Caco-2 (cell line): ENCODE measurements around the gene BATF3. TPM values are rescaled to one million over a fixed set of nuclear protein-coding genes. Genes with fewer than 3 reads are reported as not detected.

Experiments used
- BruUV-seq: library from RNA; stranded (reverse); fragments of 400-500 nt; replicated peaks from 2 replicates; lab custom pipeline; 2021; lab: Mats Ljungman, UMichigan
- CTCF ChIA-PET: fragments of 300-600 bp; sonication (Branson Sonifier 250); formaldehyde crosslinking; loops from one replicate; lab custom pipeline; 2022; ENCODE audit warnings: antibody characterized with exemption; lab: Charles Lee
- POLR2A ChIA-PET: fragments of 300-600 bp; sonication (Branson Sonifier 250); formaldehyde crosslinking; loops from one replicate; lab custom pipeline; 2022; ENCODE audit warnings: antibody characterized with exemption; lab: Charles Lee
- DNase-seq, 2 experiments: peaks; one replicate each; pipeline versions ENCODE4 v3.0.0 to v3.0.0-alpha.2; 2020 to 2022
- H3K27me3 ChIP-seq: replicated peaks from 2 replicates; pipeline ENCODE4 v1.6.0; 2011; ENCODE audit warnings: low read length; ENCODE audit not compliant: control insufficient read depth, insufficient read depth
- H3K36me3 ChIP-seq: 2 replicates; pipeline ENCODE4 v1.5.1; 2011; ENCODE audit warnings: low read length; ENCODE audit not compliant: control insufficient read depth, insufficient read depth
- H3K4me1 ChIP-seq: fragments of 250-450 bp; sonication (Bioruptor Pico); 2 replicates; pipeline ENCODE4 v1.5.1; 2020; ENCODE audit warnings: mild to moderate bottlenecking
- H3K4me3 ChIP-seq: 2 replicates; pipeline ENCODE4 v1.5.1; 2011; ENCODE audit warnings: low read depth, mild to moderate bottlenecking, control low read depth, low read length
- H3K9me3 ChIP-seq: fragments of 250-450 bp; sonication (Bioruptor Pico); 2 replicates; pipeline ENCODE4 v1.5.1; 2020; ENCODE audit warnings: mild to moderate bottlenecking, moderate library complexity
- H3K27ac Mint-ChIP-seq: one replicate; pipeline ENCODE4 v1.8.0; 2022; ENCODE audit warnings: mixed read lengths; ENCODE audit not compliant: unreplicated experiment
- H3K27me3 Mint-ChIP-seq: one replicate; pipeline ENCODE4 v1.8.0; 2022; ENCODE audit warnings: mixed read lengths; ENCODE audit not compliant: insufficient read depth, unreplicated experiment
- H3K36me3 Mint-ChIP-seq: one replicate; pipeline ENCODE4 v1.8.0; 2022; ENCODE audit warnings: mild to moderate bottlenecking, mixed read lengths; ENCODE audit not compliant: insufficient read depth, unreplicated experiment
- H3K4me1 Mint-ChIP-seq: one replicate; pipeline ENCODE4 v1.8.0; 2022; ENCODE audit warnings: low read depth, mixed read lengths; ENCODE audit not compliant: unreplicated experiment
- H3K4me3 Mint-ChIP-seq: one replicate; pipeline ENCODE4 v1.8.0; 2022; ENCODE audit warnings: mild to moderate bottlenecking, moderate library complexity, mixed read lengths; ENCODE audit not compliant: unreplicated experiment
- H3K9me3 Mint-ChIP-seq: one replicate; pipeline ENCODE4 v1.8.0; 2022; ENCODE audit warnings: mixed read lengths; ENCODE audit not compliant: unreplicated experiment
- intact Hi-C: fragments of 100-400 bp; cut with micrococcal nuclease; formaldehyde crosslinking; loops from one replicate; pipeline ENCODE4 v1.10.0; 2022; ENCODE audit not compliant: unreplicated experiment
- total RNA-seq: library from RNA; stranded (reverse); gene quantifications from 2 replicates; pipeline ENCODE4 v1.2.3, GENCODE V29; 2022
- TF ChIP-seq, protein P1 (sequence below), 2 experiments: fragments of 200-600 bp in 1 of 2; IDR thresholded peaks; 1 replicate in 1 of 2; 2 replicates in 1 of 2; pipeline versions ENCODE4 v1.5.1 to v1.8.0; 2011 to 2022; ENCODE audit warnings: antibody characterized with exemption in 1 of 2, control low read depth in 1 of 2, inconsistent platforms in 1 of 2, low read depth in 1 of 2, low read length in 1 of 2, mild to moderate bottlenecking in 1 of 2, moderate library complexity in 1 of 2; ENCODE audit not compliant: insufficient read depth in 1 of 2, severe bottlenecking in 1 of 2, unreplicated experiment in 1 of 2

Gene BATF3
- total RNA-seq, 1 experiment from 2014 or later = 0.23 TPM

DNA sequence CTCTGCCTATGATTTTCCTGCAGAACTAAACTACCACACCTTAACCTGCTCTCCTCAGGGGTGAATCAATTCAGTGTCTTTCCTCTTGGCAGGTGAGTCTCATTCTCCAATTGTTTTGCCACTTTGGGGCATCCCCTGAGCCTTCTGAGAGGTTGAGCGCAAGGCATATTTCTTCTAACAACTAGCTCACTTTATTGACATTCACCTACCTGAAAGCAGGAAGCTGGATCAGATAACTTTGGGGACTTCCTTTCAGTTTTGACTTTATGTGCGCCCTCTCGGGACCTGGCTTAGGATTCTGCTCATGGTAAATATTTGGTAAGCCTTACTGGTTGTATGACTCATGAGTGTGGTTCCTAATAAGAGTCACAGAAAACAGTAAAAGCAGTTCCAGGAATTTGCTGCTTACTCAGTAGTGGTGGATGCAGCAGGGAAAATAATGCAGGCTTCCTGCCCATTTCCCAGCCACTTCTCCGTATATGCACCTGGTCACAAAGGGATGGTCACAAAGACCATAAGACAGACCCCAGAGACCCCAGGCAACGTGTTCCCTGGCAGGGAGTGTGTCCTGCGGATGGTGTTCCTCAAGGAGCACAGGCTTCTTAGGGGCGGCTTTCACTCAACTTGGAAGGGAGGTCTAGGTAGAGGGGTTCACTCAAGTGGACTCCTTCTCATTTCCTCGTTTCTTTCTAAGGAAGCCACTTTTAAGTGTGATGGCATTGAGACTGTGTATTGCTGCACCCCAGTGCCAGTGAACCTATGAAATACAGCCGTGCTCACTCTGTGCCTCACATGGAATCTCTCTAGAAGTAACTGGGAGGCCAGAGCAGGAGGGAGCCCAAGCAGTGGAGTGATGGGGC lies 22.0 kb upstream of the BATF3 start:
- H3K4me1 Mint-ChIP-seq = peaks cover 15% of the 10 kb centered on the region
- DNase-seq = peak; percentile 45 to 60
- H3K27me3 Mint-ChIP-seq = peaks cover 10% of the 10 kb centered on the region
- intact Hi-C loops = no loop called here
- H3K27ac Mint-ChIP-seq = peak overlapping the region; percentile 22
- ChIA-PET CTCF (interaction anchor here (0.6 to 1.2 kb wide), 4 partner anchors 28 to 137 kb away, joined by 3 to 7 read pairs (median 4); partner anchors contain the start of genes ATF3 and FLVCR1), POLR2A (interaction anchor here (0.6 kb wide), 1 partner anchor 45 kb away, joined by 3 read pairs; no protein-coding TSS in a partner anchor)
- TF ChIP-seq, protein P1, sequence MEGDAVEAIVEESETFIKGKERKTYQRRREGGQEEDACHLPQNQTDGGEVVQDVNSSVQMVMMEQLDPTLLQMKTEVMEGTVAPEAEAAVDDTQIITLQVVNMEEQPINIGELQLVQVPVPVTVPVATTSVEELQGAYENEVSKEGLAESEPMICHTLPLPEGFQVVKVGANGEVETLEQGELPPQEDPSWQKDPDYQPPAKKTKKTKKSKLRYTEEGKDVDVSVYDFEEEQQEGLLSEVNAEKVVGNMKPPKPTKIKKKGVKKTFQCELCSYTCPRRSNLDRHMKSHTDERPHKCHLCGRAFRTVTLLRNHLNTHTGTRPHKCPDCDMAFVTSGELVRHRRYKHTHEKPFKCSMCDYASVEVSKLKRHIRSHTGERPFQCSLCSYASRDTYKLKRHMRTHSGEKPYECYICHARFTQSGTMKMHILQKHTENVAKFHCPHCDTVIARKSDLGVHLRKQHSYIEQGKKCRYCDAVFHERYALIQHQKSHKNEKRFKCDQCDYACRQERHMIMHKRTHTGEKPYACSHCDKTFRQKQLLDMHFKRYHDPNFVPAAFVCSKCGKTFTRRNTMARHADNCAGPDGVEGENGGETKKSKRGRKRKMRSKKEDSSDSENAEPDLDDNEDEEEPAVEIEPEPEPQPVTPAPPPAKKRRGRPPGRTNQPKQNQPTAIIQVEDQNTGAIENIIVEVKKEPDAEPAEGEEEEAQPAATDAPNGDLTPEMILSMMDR (IDR thresholded peaks at IDR 0.05; ENCODE audit: insufficient read depth in 1 of 2, low read depth in 1 of 2, low read length in 1 of 2, severe bottlenecking in 1 of 2, unreplicated experiment in 1 of 2) = no peak
- Histone ChIP-seq H3K9me3 (no peaks in the 10 kb centered on the region), H3K36me3 (no peaks in the 10 kb centered on the region), H3K4me1 (peaks cover 15% of the 10 kb centered on the region), H3K27me3 (no peaks in the 10 kb centered on the region), H3K4me3 (no peak overlapping the region)
- peaks cover 12% of the 10 kb centered on the region for H3K36me3 Mint-ChIP-seq
- BruUV-seq = no TSS peak
- peaks cover 7% of the 10 kb centered on the region for H3K9me3 Mint-ChIP-seq
- H3K4me3 Mint-ChIP-seq = peak overlapping the region; percentile 33

DNA sequence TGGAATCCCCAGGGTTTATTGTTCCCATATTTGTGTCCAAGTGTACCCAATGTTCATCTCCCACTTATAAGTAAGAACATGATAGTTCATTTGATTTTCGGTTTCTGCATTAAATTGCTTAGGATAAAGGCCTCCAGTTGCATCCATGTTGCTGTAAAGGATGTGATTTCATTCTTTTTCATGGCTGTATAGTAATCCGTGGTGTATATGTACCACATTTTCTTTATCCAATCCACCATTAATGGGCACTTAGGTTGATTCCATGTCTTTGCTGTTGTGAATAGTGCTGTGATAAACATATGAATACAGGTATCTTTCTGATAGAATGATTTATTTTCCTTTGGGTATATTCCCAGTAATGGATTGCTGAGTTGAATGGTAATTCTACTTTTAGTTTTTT lies 20.0 kb upstream of the BATF3 start:
- intact Hi-C loops = no loop called here
- Mint-ChIP-seq H3K4me1 (peaks cover 8% of the 10 kb centered on the region), H3K9me3 (peaks cover 7% of the 10 kb centered on the region), H3K27me3 (peaks cover 18% of the 10 kb centered on the region), H3K4me3 (no peak overlapping the region), H3K36me3 (peaks cover 12% of the 10 kb centered on the region), H3K27ac (no peak overlapping the region)
- Histone ChIP-seq H3K36me3 (no peaks in the 10 kb centered on the region), H3K4me3 (no peak overlapping the region), H3K27me3 (no peaks in the 10 kb centered on the region), H3K4me1 (peaks cover 15% of the 10 kb centered on the region), H3K9me3 (no peaks in the 10 kb centered on the region)
- CTCF ChIA-PET = no interaction called here
- BruUV-seq = no TSS peak
- DNase-seq = no peak
- POLR2A ChIA-PET = no interaction called here
- TF ChIP-seq, protein P1 (IDR thresholded peaks at IDR 0.05; ENCODE audit: insufficient read depth in 1 of 2, low read depth in 1 of 2, low read length in 1 of 2, severe bottlenecking in 1 of 2, unreplicated experiment in 1 of 2) = no peak

DNA sequence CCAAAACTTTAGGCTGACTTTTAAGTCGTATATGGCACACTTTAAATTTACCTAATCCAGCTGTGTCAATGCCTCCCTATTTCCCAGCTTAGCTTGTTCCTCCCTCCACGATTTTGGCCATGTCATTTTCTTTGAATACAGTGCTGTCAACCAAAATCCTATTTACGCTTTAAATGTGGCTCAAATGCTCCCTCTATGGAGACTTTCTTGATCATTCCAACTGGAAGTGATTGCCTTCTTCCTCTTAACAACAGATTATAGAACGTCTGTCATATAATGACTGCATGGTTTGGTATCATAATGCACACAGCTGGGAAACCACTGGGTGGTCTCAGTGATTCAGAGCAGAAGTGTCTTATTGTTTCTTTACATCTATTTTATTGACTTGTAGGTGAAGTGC lies 18.9 kb upstream of the BATF3 start:
- peaks cover under 1% of the 10 kb centered on the region for H3K9me3 Mint-ChIP-seq
- peaks cover 20% of the 10 kb centered on the region for H3K27me3 Mint-ChIP-seq
- Histone ChIP-seq H3K36me3 (no peaks in the 10 kb centered on the region), H3K4me1 (peaks cover 15% of the 10 kb centered on the region), H3K27me3 (no peaks in the 10 kb centered on the region; the same call in 1 of the 2 replicates), H3K9me3 (no peaks in the 10 kb centered on the region), H3K4me3 (no peak overlapping the region)
- H3K36me3 Mint-ChIP-seq = peaks cover 4% of the 10 kb centered on the region
- no peak overlapping the region for H3K4me3 Mint-ChIP-seq
- DNase-seq = no peak
- H3K4me1 Mint-ChIP-seq = peaks cover 8% of the 10 kb centered on the region
- intact Hi-C loops = loop anchor here (1.0 kb wide), 2 partner anchors 17 to 53 kb away; no protein-coding TSS in a partner anchor
- ChIA-PET CTCF (interaction anchor here (0.6 kb wide), 1 partner anchor 53 kb away, joined by 3 read pairs; no protein-coding TSS in a partner anchor), POLR2A (no interaction called here)
- BruUV-seq = no TSS peak
- TF ChIP-seq, protein P1 (IDR thresholded peaks at IDR 0.05; ENCODE audit: insufficient read depth in 1 of 2, low read depth in 1 of 2, low read length in 1 of 2, severe bottlenecking in 1 of 2, unreplicated experiment in 1 of 2) = peak in 1 of 2 experiments; percentile 27
- no peak overlapping the region for H3K27ac Mint-ChIP-seq
